ENCODE data around the gene CMTM2. TPM values are rescaled to one million over a fixed set of nuclear protein-coding genes. Genes with fewer than 3 reads are reported as not detected.
A peak's percentile ranks its signal among the peaks of the same experiment; 100 is the strongest.

Gene CMTM2
- polyA plus RNA-seq, 1 donor from 2014 or later = 0.25 TPM

- H3K9me2 ChIP-seq (ENCODE audit: insufficient read depth, low read length) = no peaks in the 10 kb centered on the region
- H3K36me3 ChIP-seq (ENCODE audit: insufficient read depth, low read length) = no peaks in the 10 kb centered on the region
- TF ChIP-seq EZH2 (IDR thresholded peaks at IDR 0.05; ENCODE audit: borderline replicate concordance, insufficient read depth, low read length, poor library complexity, severe bottlenecking) = no peak
- no peak for TF ChIP-seq TAF1 (IDR thresholded peaks at IDR 0.05; ENCODE audit: low read depth)
- TF ChIP-seq MXI1 (conservative IDR thresholded peaks at IDR 0.05; ENCODE audit: poor library complexity, severe bottlenecking) = no peak
- no peak overlapping the region for H3K9ac ChIP-seq (ENCODE audit: low read length)
- H3K27me3 ChIP-seq (ENCODE audit: insufficient read depth, low read depth, low read length) = no peaks in the 10 kb centered on the region
- H3K9me3 ChIP-seq (ENCODE audit: low read length) = no peaks in the 10 kb centered on the region
- H3K27ac ChIP-seq (ENCODE audit: low read length) = no peak overlapping the region
- H2AFZ ChIP-seq (ENCODE audit: low read depth, low read length) = no peak overlapping the region
- no peak overlapping the region for H3K4me3 ChIP-seq (ENCODE audit: low read length)
- H3K79me2 ChIP-seq (replicated peaks; ENCODE audit: insufficient read depth, low read length) = no peaks in the 10 kb centered on the region
- no peaks in the 10 kb centered on the region for H3F3A ChIP-seq (ENCODE audit: insufficient read depth, low read length, poor library complexity, severe bottlenecking)
- H3K4me2 ChIP-seq (ENCODE audit: low read length) = no peak overlapping the region
- no peaks in the 10 kb centered on the region for H4K20me1 ChIP-seq (ENCODE audit: insufficient read depth)
Observed at GRCh38 chr16:66601471-66601870, 22.2 kb downstream of the CMTM2 start.

GRCh38 chr16:66603537-66604375 is 24.5 kb downstream of the CMTM2 start:
- no peaks in the 10 kb centered on the region for H3K9me3 ChIP-seq (ENCODE audit: low read length)
- no peaks in the 10 kb centered on the region for H3K36me3 ChIP-seq (ENCODE audit: insufficient read depth, low read length)
- peak overlapping the region; percentile 59 for H2AFZ ChIP-seq (ENCODE audit: low read depth, low read length)
- no peaks in the 10 kb centered on the region for H3K79me2 ChIP-seq (replicated peaks; ENCODE audit: insufficient read depth, low read length)
- H4K20me1 ChIP-seq (ENCODE audit: insufficient read depth) = no peaks in the 10 kb centered on the region
- peak overlapping the region; percentile 74 for H3K4me3 ChIP-seq (ENCODE audit: low read length)
- no peaks in the 10 kb centered on the region for H3K27me3 ChIP-seq (ENCODE audit: insufficient read depth, low read depth, low read length)
- H3K9me2 ChIP-seq (ENCODE audit: insufficient read depth, low read length) = no peaks in the 10 kb centered on the region
- no peak overlapping the region for H3K27ac ChIP-seq (ENCODE audit: low read length)
- no peaks in the 10 kb centered on the region for H3F3A ChIP-seq (ENCODE audit: insufficient read depth, low read length, poor library complexity, severe bottlenecking)
- peak overlapping the region; percentile 65 for H3K9ac ChIP-seq (ENCODE audit: low read length)
- H3K4me2 ChIP-seq (ENCODE audit: low read length) = peak overlapping the region; percentile 55
- TF ChIP-seq CTCF (IDR thresholded peaks at IDR 0.05; ENCODE audit: poor library complexity, severe bottlenecking) = no peak
- TF ChIP-seq MXI1 (conservative IDR thresholded peaks at IDR 0.05; ENCODE audit: poor library complexity, severe bottlenecking) = peak; percentile 48
- TF ChIP-seq REST (IDR thresholded peaks at IDR 0.05; ENCODE audit: borderline replicate concordance) = no peak
- no peak for TF ChIP-seq SMC3 (conservative IDR thresholded peaks at IDR 0.05; ENCODE audit: poor library complexity)
- no peak for TF ChIP-seq RAD21 (conservative IDR thresholded peaks at IDR 0.05)
- no peak for TF ChIP-seq EP300 (conservative IDR thresholded peaks at IDR 0.05; ENCODE audit: poor library complexity, severe bottlenecking)
- TF ChIP-seq TAF1 (IDR thresholded peaks at IDR 0.05; ENCODE audit: low read depth) = no peak
